Immature natural killer cell (primary cell): ENCODE data around the gene MAP3K2. TPM values are rescaled to one million over a fixed set of nuclear protein-coding genes. Genes with fewer than 3 reads are reported as not detected.

Source experiments
- DNase-seq, 3 donors: peaks; one replicate each; pipeline ENCODE4 v3.0.0; 2022; ENCODE audit warnings: mixed read lengths in 1 of 3
- H3K27ac Mint-ChIP-seq, 6 donors: one replicate each; pipeline ENCODE4 v1.8.0; 2020; ENCODE audit warnings: mixed read lengths in 6 of 6, mild to moderate bottlenecking in 5 of 6, inconsistent platforms in 4 of 6, moderate library complexity in 3 of 6
- H3K27me3 Mint-ChIP-seq, 3 donors: one replicate each; pipeline ENCODE4 v1.8.0; 2020 to 2021; ENCODE audit warnings: low read depth in 3 of 3, mild to moderate bottlenecking in 3 of 3, mixed read lengths in 3 of 3, moderate library complexity in 3 of 3, inconsistent platforms in 1 of 3
- H3K36me3 Mint-ChIP-seq, 3 donors: one replicate each; pipeline ENCODE4 v1.8.0; 2020; ENCODE audit warnings: mixed read lengths in 3 of 3, inconsistent platforms in 2 of 3, mild to moderate bottlenecking in 2 of 3
- H3K4me1 Mint-ChIP-seq, 2 donors: one replicate each; pipeline ENCODE4 v1.8.0; 2020; ENCODE audit warnings: inconsistent platforms in 2 of 2, mild to moderate bottlenecking in 2 of 2, mixed read lengths in 2 of 2, moderate library complexity in 1 of 2
- H3K4me3 Mint-ChIP-seq, 5 donors: one replicate each; pipeline ENCODE4 v1.8.0; 2020; ENCODE audit warnings: mild to moderate bottlenecking in 5 of 5, mixed read lengths in 5 of 5, inconsistent platforms in 3 of 5, moderate library complexity in 3 of 5
- H3K9me3 Mint-ChIP-seq, 6 donors: one replicate each; pipeline ENCODE4 v1.8.0; 2020; ENCODE audit warnings: mild to moderate bottlenecking in 6 of 6, mixed read lengths in 6 of 6, inconsistent platforms in 4 of 6, moderate library complexity in 3 of 6
- polyA plus RNA-seq, 3 donors: library from polyadenylated mRNA; unstranded; fragments of 300-500 nt; fragmentation: Illumina TruSeq; gene quantifications; one replicate each; pipeline ENCODE4 v1.2.3, GENCODE V29; 2021

The MAP3K2 gene
- polyA plus RNA-seq, 3 donors from 2014 or later = 37.4 to 55.9 (median 41.4) TPM

GRCh38 chr2:127373362-127374083 is 14.3 kb downstream of the MAP3K2 start:
- no peak overlapping the region for H3K27ac Mint-ChIP-seq
- no peak overlapping the region for H3K4me3 Mint-ChIP-seq

GRCh38 chr2:127371037-127371436 is 16.7 kb downstream of the MAP3K2 start:
- H3K27me3 Mint-ChIP-seq = peaks cover 0 to 3% (median 0%) of the 10 kb centered on the region in 3 donors
- H3K4me1 Mint-ChIP-seq = peaks cover 54 to 79% of the 10 kb centered on the region in 2 donors
- H3K36me3 Mint-ChIP-seq = peaks cover 0 to 8% (median 4%) of the 10 kb centered on the region in 3 donors
- H3K27ac Mint-ChIP-seq = no peak overlapping the region
- H3K4me3 Mint-ChIP-seq = no peak overlapping the region
- H3K9me3 Mint-ChIP-seq = peaks cover 0 to 6% (median 2%) of the 10 kb centered on the region in 6 donors
- no peak for DNase-seq

More at GRCh38 chr2:127373362-127374083, 14.3 kb downstream of the MAP3K2 start:
- Mint-ChIP-seq H3K27me3 (no peaks in the 10 kb centered on the region), H3K9me3 (peaks cover 0 to 6% (median 2%) of the 10 kb centered on the region in 6 donors), H3K36me3 (peaks cover 0 to 8% (median 4%) of the 10 kb centered on the region in 3 donors), H3K4me1 (peaks cover 46 to 79% of the 10 kb centered on the region in 2 donors)
- DNase-seq = no peak

- DNase-seq = no peak
- peaks cover 0 to 8% (median 4%) of the 10 kb centered on the region in 3 donors for H3K36me3 Mint-ChIP-seq
- no peak overlapping the region for H3K27ac Mint-ChIP-seq
- peaks cover 61 to 82% of the 10 kb centered on the region in 2 donors for H3K4me1 Mint-ChIP-seq
- H3K27me3 Mint-ChIP-seq = peaks cover 0 to 3% (median 0%) of the 10 kb centered on the region in 3 donors
- no peak overlapping the region for H3K4me3 Mint-ChIP-seq
- H3K9me3 Mint-ChIP-seq = peaks cover 0 to 6% (median 2%) of the 10 kb centered on the region in 6 donors
Measured at GRCh38 chr2:127370010-127370409, 17.8 kb downstream of the MAP3K2 start.

- Mint-ChIP-seq H3K27me3 (peaks cover 0 to 6% (median 0%) of the 10 kb centered on the region in 3 donors), H3K9me3 (no peaks in the 10 kb centered on the region), H3K4me3 (peak overlapping the region in 3 of 5 donors; percentile 15 to 57 (median 23)), H3K4me1 (peaks cover 60 to 79% of the 10 kb centered on the region in 2 donors), H3K27ac (peak overlapping the region; percentile 8 to 71 (median 44)), H3K36me3 (peaks cover 0 to 4% (median 0%) of the 10 kb centered on the region in 3 donors)
- DNase-seq = peak; percentile 16 to 27 (median 19)
Measured at GRCh38 chr2:127365211-127365643, 22.5 kb downstream of the MAP3K2 start.

- no peaks in the 10 kb centered on the region for H3K9me3 Mint-ChIP-seq
- no peak for DNase-seq
- peaks cover 64 to 91% of the 10 kb centered on the region in 2 donors for H3K4me1 Mint-ChIP-seq
- no peak overlapping the region for H3K27ac Mint-ChIP-seq
- no peaks in the 10 kb centered on the region for H3K36me3 Mint-ChIP-seq
- H3K4me3 Mint-ChIP-seq = no peak overlapping the region
- H3K27me3 Mint-ChIP-seq = peaks cover 0 to 9% (median 0%) of the 10 kb centered on the region in 3 donors
Measured at GRCh38 chr2:127362971-127363370, 24.8 kb downstream of the MAP3K2 start.

GRCh38 chr2:127361929-127362885 is 25.6 kb downstream of the MAP3K2 start:
- Mint-ChIP-seq H3K9me3 (no peaks in the 10 kb centered on the region), H3K27ac (no peak overlapping the region), H3K36me3 (no peaks in the 10 kb centered on the region), H3K4me3 (no peak overlapping the region), H3K27me3 (peaks cover 0 to 9% (median 0%) of the 10 kb centered on the region in 3 donors), H3K4me1 (peaks cover 60 to 94% of the 10 kb centered on the region in 2 donors)
- DNase-seq = no peak

GRCh38 chr2:127360242-127360641 is 27.5 kb downstream of the MAP3K2 start:
- H3K27me3 Mint-ChIP-seq = peaks cover 0 to 10% (median 0%) of the 10 kb centered on the region in 3 donors
- no peak for DNase-seq
- no peak overlapping the region for H3K4me3 Mint-ChIP-seq
- H3K9me3 Mint-ChIP-seq = no peaks in the 10 kb centered on the region
- H3K4me1 Mint-ChIP-seq = peaks cover 54 to 94% of the 10 kb centered on the region in 2 donors
- peak overlapping the region in 1 of 6 donors; percentile 75 for H3K27ac Mint-ChIP-seq
- no peaks in the 10 kb centered on the region for H3K36me3 Mint-ChIP-seq

GRCh38 chr2:127359520-127359919 is 28.3 kb downstream of the MAP3K2 start:
- no peaks in the 10 kb centered on the region for H3K9me3 Mint-ChIP-seq
- H3K4me3 Mint-ChIP-seq = no peak overlapping the region
- peaks cover 0 to 10% (median 0%) of the 10 kb centered on the region in 3 donors for H3K27me3 Mint-ChIP-seq
- DNase-seq = no peak
- H3K36me3 Mint-ChIP-seq = no peaks in the 10 kb centered on the region
- H3K27ac Mint-ChIP-seq = no peak overlapping the region
- peaks cover 56 to 94% of the 10 kb centered on the region in 2 donors for H3K4me1 Mint-ChIP-seq

- peaks cover 56 to 94% of the 10 kb centered on the region in 2 donors for H3K4me1 Mint-ChIP-seq
- DNase-seq = no peak
- no peak overlapping the region for H3K27ac Mint-ChIP-seq
- H3K4me3 Mint-ChIP-seq = no peak overlapping the region
- H3K9me3 Mint-ChIP-seq = no peaks in the 10 kb centered on the region
- H3K27me3 Mint-ChIP-seq = peaks cover 0 to 6% (median 0%) of the 10 kb centered on the region in 3 donors
- H3K36me3 Mint-ChIP-seq = no peaks in the 10 kb centered on the region
Measured at GRCh38 chr2:127358971-127359370, 28.8 kb downstream of the MAP3K2 start.

- Mint-ChIP-seq H3K4me1 (peaks cover 51 to 85% of the 10 kb centered on the region in 2 donors), H3K9me3 (no peaks in the 10 kb centered on the region), H3K36me3 (no peaks in the 10 kb centered on the region), H3K4me3 (no peak overlapping the region), H3K27ac (peak overlapping the region in 1 of 6 donors; percentile 28), H3K27me3 (peaks cover 0 to 6% (median 0%) of the 10 kb centered on the region in 3 donors)
- DNase-seq = no peak
Measured at GRCh38 chr2:127358044-127358443, 29.7 kb downstream of the MAP3K2 start.

- Mint-ChIP-seq H3K27me3 (peaks cover 0 to 6% (median 0%) of the 10 kb centered on the region in 3 donors), H3K36me3 (no peaks in the 10 kb centered on the region), H3K9me3 (no peaks in the 10 kb centered on the region), H3K27ac (peak overlapping the region in 1 of 6 donors; percentile 40), H3K4me1 (peaks cover 51 to 83% of the 10 kb centered on the region in 2 donors), H3K4me3 (no peak overlapping the region)
- no peak for DNase-seq
Measured at GRCh38 chr2:127357591-127357990, 30.2 kb downstream of the MAP3K2 start.

GRCh38 chr2:127356531-127356930 is 31.2 kb downstream of the MAP3K2 start:
- Mint-ChIP-seq H3K27me3 (peaks cover 0 to 6% (median 0%) of the 10 kb centered on the region in 3 donors), H3K36me3 (no peaks in the 10 kb centered on the region), H3K27ac (no peak overlapping the region), H3K9me3 (no peaks in the 10 kb centered on the region), H3K4me1 (peaks cover 52 to 83% of the 10 kb centered on the region in 2 donors), H3K4me3 (no peak overlapping the region)
- no peak for DNase-seq

GRCh38 chr2:127355407-127356008 is 32.3 kb downstream of the MAP3K2 start:
- Mint-ChIP-seq H3K4me1 (peaks cover 50 to 83% of the 10 kb centered on the region in 2 donors), H3K27ac (peak overlapping the region in 1 of 6 donors; percentile 3), H3K4me3 (no peak overlapping the region), H3K9me3 (no peaks in the 10 kb centered on the region), H3K27me3 (peaks cover 0 to 6% (median 0%) of the 10 kb centered on the region in 3 donors), H3K36me3 (no peaks in the 10 kb centered on the region)
- peak; percentile 11 to 30 (median 21) for DNase-seq
